Progenitor cell of endocrine pancreas (in vitro differentiated cells): Measurements from ENCODE around the gene CEACAM7. TPM values are rescaled to one million over a fixed set of nuclear protein-coding genes. Genes with fewer than 3 reads are reported as not detected.
"Not testable (repeated sequence)": the region's sequence is repeated elsewhere in the genome, so short reads cannot be mapped to it uniquely, and the experiment has no call there.

Source experiments
- DNase-seq: peaks from one replicate; pipeline ENCODE4 v3.0.0; 2021; ENCODE audit warnings: low spot score; ENCODE audit not compliant: unreplicated experiment
- H3K27ac Mint-ChIP-seq: 2 replicates; pipeline ENCODE4 v1.8.0; 2021; ENCODE audit warnings: mild to moderate bottlenecking, moderate library complexity, mixed read lengths
- H3K27me3 Mint-ChIP-seq: 2 replicates; pipeline ENCODE4 v1.8.0; 2021; ENCODE audit warnings: mixed read lengths
- H3K36me3 Mint-ChIP-seq: 2 replicates; pipeline ENCODE4 v1.8.0; 2022; ENCODE audit warnings: mixed read lengths; ENCODE audit not compliant: insufficient read depth
- H3K4me1 Mint-ChIP-seq: 2 replicates; pipeline ENCODE4 v1.8.0; 2021; ENCODE audit warnings: low read depth, mixed read lengths
- H3K4me3 Mint-ChIP-seq: 2 replicates; pipeline ENCODE4 v1.8.0; 2021; ENCODE audit warnings: low read depth, mild to moderate bottlenecking, moderate library complexity, mixed read lengths
- H3K9me3 Mint-ChIP-seq: 2 replicates; pipeline ENCODE4 v1.8.0; 2021; ENCODE audit warnings: low read depth, mixed read lengths
- total RNA-seq: library from RNA; stranded (reverse); gene quantifications from 2 replicates; pipeline ENCODE4 v1.2.1, GENCODE V29; 2021
- TF ChIP-seq, protein P1 (sequence below): fragments of 200-600 bp; sonication (generic); IDR thresholded peaks from one replicate; pipeline ENCODE4 v1.5.0; 2021; ENCODE audit warnings: antibody characterized with exemption, mild to moderate bottlenecking; ENCODE audit not compliant: unreplicated experiment

The CEACAM7 gene
- total RNA-seq, 1 donor from 2014 or later, result not detected

DNA sequence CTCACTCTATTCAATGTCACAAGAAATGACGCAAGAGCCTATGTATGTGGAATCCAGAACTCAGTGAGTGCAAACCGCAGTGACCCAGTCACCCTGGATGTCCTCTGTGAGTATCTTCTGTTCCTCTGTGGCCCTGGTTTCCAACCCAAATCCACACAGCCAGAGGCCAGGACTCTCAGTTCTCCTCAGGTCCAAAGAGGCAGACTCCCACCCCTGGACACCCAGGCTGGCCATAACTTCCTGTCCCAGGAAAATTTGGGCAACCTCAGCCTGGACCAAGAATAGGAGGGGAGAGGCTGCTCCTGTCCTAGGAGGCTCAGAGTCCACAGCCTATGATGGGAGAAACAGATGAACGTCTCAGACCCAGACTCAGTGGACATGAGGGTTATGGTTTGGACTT is 32.0 kb upstream of the CEACAM7 start:
- Mint-ChIP-seq H3K27me3 (no peaks in the 10 kb centered on the region), H3K9me3 (peaks cover 47% of the 10 kb centered on the region), H3K36me3 (peaks cover 4% of the 10 kb centered on the region), H3K4me3 (no peak overlapping the region), H3K4me1 (no peaks in the 10 kb centered on the region), H3K27ac (no peak overlapping the region)
- TF ChIP-seq, protein P1, sequence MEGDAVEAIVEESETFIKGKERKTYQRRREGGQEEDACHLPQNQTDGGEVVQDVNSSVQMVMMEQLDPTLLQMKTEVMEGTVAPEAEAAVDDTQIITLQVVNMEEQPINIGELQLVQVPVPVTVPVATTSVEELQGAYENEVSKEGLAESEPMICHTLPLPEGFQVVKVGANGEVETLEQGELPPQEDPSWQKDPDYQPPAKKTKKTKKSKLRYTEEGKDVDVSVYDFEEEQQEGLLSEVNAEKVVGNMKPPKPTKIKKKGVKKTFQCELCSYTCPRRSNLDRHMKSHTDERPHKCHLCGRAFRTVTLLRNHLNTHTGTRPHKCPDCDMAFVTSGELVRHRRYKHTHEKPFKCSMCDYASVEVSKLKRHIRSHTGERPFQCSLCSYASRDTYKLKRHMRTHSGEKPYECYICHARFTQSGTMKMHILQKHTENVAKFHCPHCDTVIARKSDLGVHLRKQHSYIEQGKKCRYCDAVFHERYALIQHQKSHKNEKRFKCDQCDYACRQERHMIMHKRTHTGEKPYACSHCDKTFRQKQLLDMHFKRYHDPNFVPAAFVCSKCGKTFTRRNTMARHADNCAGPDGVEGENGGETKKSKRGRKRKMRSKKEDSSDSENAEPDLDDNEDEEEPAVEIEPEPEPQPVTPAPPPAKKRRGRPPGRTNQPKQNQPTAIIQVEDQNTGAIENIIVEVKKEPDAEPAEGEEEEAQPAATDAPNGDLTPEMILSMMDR, result no peak
- no peak for DNase-seq

DNA sequence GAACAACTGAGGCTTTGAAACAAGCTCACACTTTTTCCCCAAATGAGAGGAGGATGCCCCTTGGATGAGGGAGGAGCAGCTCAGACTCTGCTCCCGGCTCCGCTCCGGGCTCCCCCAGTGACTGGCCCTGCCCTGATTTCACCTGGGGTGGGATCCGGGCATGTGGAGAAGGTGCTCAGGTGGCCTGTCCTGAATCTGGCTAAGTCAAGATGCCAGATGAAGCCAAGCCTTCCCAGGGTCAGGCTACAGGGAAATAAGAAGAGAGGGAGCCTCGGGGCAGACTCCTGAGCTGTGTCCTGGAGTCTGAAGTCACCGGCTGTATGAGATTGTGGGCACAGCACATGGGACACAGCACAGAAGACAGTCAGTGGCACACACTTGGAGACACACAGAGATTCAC is 30.7 kb upstream of the CEACAM7 start:
- Mint-ChIP-seq H3K9me3 (peaks cover 42% of the 10 kb centered on the region), H3K4me1 (no peaks in the 10 kb centered on the region), H3K4me3 (no peak overlapping the region), H3K27ac (no peak overlapping the region), H3K27me3 (no peaks in the 10 kb centered on the region), H3K36me3 (peaks cover 4% of the 10 kb centered on the region)
- TF ChIP-seq, protein P1, result no peak
- DNase-seq, result no peak

DNA sequence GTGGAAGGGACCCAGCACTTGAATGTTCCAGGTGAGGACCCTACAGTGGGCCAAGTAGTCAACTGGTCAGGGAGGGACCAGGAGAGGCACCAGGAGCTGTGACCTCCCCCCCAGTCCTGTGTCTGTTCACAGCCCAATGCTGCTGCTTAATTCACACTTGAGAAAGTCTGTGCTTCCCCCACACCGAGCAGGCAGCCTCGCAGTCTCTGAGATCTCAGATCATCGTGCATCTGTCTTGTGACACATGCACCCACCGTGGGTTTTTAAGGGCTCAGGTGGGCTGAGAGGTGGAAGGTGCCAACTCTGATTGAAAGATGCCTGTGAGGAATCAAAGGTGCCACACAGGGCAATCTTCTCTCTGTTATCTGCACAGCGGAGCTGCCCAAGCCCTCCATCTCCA is 26.5 kb upstream of the CEACAM7 start:
- TF ChIP-seq, protein P1, result no peak
- H3K4me1 Mint-ChIP-seq, result no peaks in the 10 kb centered on the region
- peaks cover 46% of the 10 kb centered on the region for H3K9me3 Mint-ChIP-seq
- H3K27me3 Mint-ChIP-seq, result no peaks in the 10 kb centered on the region
- H3K4me3 Mint-ChIP-seq, result no peak overlapping the region
- H3K36me3 Mint-ChIP-seq, result no peaks in the 10 kb centered on the region
- no peak overlapping the region for H3K27ac Mint-ChIP-seq
- no peak for DNase-seq

DNA sequence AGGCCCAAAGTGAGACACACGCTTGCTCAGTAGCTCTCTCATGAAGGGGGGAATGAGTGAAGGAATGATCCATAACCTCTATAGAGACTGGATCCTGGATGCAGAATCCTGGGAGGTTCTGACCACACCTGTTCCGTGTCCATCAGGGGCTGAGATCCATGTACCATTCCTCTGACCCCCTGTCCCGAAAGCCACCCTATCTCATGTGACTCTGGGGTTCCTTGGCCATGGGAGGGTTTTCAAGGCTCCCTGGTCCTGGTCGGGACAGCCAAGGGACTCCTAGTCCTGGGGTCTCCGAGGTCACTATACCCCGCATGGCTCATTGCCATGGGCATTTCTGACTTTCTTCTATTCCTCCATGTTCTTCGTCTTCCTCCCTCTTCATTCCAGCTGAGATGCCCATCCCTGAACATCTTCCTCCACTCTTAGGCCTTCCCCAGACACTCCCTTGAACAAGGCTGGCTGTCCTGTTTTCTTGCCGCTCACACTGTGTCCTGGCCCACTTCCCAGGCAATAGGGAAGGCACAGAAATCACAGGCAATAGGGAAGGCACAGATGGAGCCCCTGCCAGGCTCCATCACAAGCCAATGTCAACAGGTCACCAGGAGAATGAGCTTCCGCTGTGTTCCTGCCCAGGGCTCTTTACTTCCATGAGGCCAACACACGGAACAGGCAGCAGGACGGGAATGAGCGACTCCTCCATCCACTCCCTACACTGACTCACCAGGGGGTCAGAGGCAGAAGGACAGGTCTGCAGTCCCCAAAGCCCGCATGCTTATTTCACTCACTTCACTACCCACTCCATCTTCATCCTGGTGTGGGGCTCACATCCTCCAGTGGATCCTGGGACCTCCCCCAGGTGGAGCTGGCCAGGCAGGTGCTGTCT is 23.5 kb upstream of the CEACAM7 start:
- TF ChIP-seq, protein P1, result no peak
- H3K36me3 Mint-ChIP-seq, result peaks cover 2% of the 10 kb centered on the region
- no peak overlapping the region for H3K27ac Mint-ChIP-seq
- no peaks in the 10 kb centered on the region for H3K27me3 Mint-ChIP-seq
- DNase-seq, result no peak
- no peaks in the 10 kb centered on the region for H3K4me1 Mint-ChIP-seq
- H3K4me3 Mint-ChIP-seq, result no peak overlapping the region
- peaks cover 41% of the 10 kb centered on the region for H3K9me3 Mint-ChIP-seq

DNA sequence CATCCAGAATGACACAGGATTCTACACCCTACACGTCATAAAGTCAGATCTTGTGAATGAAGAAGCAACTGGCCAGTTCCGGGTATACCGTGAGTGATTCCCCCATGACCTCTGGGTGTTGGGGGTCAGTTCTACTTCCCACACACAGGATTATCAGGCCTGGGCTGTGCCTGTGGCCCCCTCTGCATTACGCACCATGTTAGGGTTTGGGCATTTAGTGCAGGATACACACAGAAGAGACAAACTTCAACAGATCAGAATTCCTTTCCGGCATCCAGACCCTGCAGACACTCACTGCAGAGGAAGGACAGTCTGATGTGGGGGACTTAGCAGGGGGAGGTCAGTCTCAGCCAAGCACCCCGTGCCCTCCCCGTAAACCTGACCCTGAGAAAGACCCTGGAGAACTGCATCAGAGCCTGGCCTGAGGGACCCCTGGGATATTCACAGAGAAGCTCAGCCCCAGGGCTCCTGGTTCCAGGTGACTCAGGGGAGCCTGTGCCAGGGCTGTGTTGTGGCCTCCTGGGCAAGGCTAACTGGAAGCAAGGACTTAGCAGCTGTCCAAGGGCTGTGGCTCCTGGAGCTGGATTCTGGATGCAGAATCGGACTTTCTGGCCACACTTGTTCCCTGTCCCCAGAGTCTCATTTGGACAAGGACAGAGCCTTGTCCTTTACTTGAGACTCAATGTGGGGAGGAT is 22.0 kb upstream of the CEACAM7 start:
- H3K9me3 Mint-ChIP-seq, result peaks cover 37% of the 10 kb centered on the region
- no peaks in the 10 kb centered on the region for H3K4me1 Mint-ChIP-seq
- no peak overlapping the region for H3K4me3 Mint-ChIP-seq
- TF ChIP-seq, protein P1, result no peak
- no peak for DNase-seq
- H3K27me3 Mint-ChIP-seq, result no peaks in the 10 kb centered on the region
- peaks cover 2% of the 10 kb centered on the region for H3K36me3 Mint-ChIP-seq
- H3K27ac Mint-ChIP-seq, result no peak overlapping the region

DNA sequence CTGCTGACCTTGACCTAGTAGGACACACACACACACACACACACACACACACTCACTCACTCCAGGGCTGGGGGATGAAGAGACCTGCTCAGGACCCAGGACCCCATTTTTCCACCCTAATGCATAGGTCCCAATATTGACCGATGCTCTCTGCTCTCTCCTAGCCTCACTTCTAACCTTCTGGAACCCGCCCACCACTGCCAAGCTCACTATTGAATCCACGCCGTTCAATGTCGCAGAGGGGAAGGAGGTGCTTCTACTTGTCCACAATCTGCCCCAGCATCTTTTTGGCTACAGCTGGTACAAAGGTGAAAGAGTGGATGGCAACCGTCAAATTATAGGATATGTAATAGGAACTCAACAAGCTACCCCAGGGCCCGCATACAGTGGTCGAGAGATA is 21.4 kb upstream of the CEACAM7 start:
- not testable (repeated sequence) for DNase-seq, H3K4me1 Mint-ChIP-seq, H3K36me3 Mint-ChIP-seq, H3K27ac Mint-ChIP-seq, H3K27me3 Mint-ChIP-seq, H3K4me3 Mint-ChIP-seq
- H3K9me3 Mint-ChIP-seq, result peaks cover 43% of the 10 kb centered on the region
